H1 (cell line): ENCODE measurements around the gene CAMKMT. TPM values are rescaled to one million over a fixed set of nuclear protein-coding genes. Genes with fewer than 3 reads are reported as not detected.

Experiments
- CTCF ChIA-PET: fragments of 300-600 bp; sonication (Branson Sonifier 250); formaldehyde crosslinking; loops from one replicate; lab custom pipeline; 2021; ENCODE audit not compliant: partially characterized antibody; lab: Charles Lee
- POLR2A ChIA-PET: fragments of 300-600 bp; sonication (Branson Sonifier 250); formaldehyde crosslinking; loops from one replicate; lab custom pipeline; 2021; ENCODE audit warnings: inconsistent platforms; ENCODE audit not compliant: partially characterized antibody; lab: Charles Lee
- DNase-seq, 2 experiments: peaks; one replicate each; pipeline versions ENCODE4 v3.0.0 to v3.0.0-alpha.2; 2010 to 2022; ENCODE audit warnings: low spot score in 2 of 2, low read depth in 1 of 2, mixed read lengths in 1 of 2
- FAIRE-seq: peaks from 2 replicates; lab custom pipeline; 2011; peaks lifted over from hg19 to GRCh38; lab: Jason Lieb, UNC
- H2AFZ ChIP-seq: 2 replicates; pipeline ENCODE4 v1.8.1; 2012; ENCODE audit warnings: low read length, inconsistent platforms
- H2AK5ac ChIP-seq: 2 replicates; pipeline ENCODE4 v1.6.1; 2013; ENCODE audit warnings: low read depth, low read length
- H2BK120ac ChIP-seq: replicated peaks from 2 replicates; pipeline ENCODE3; 2013; ENCODE audit warnings: low read depth, low read length, inconsistent platforms
- H2BK12ac ChIP-seq: 2 replicates; pipeline ENCODE4 v1.6.1; 2013; ENCODE audit warnings: low read depth, low read length
- H2BK15ac ChIP-seq: 2 replicates; pipeline ENCODE4 v1.6.1; 2013; ENCODE audit warnings: low read length
- H2BK20ac ChIP-seq: 2 replicates; pipeline ENCODE4 v1.6.1; 2013; ENCODE audit warnings: low read length
- H2BK5ac ChIP-seq: 2 replicates; pipeline ENCODE4 v1.6.1; 2013; ENCODE audit warnings: low read depth, low read length
- H3K14ac ChIP-seq: 2 replicates; pipeline ENCODE4 v1.6.1; 2013; ENCODE audit warnings: inconsistent platforms; ENCODE audit not compliant: insufficient read length
- H3K18ac ChIP-seq: 2 replicates; pipeline ENCODE4 v1.6.1; 2013; ENCODE audit warnings: low read length; ENCODE audit errors: extremely low read depth
- H3K23ac ChIP-seq: 2 replicates; pipeline ENCODE4 v1.6.1; 2013; ENCODE audit warnings: inconsistent platforms; ENCODE audit not compliant: insufficient read length
- H3K23me2 ChIP-seq: 2 replicates; pipeline ENCODE4 v1.6.1; 2013; ENCODE audit warnings: low read depth, low read length
- H3K27ac ChIP-seq: 2 replicates; pipeline ENCODE4 v1.6.1; 2011; ENCODE audit warnings: low read depth, low read length, inconsistent platforms
- H3K27me3 ChIP-seq, 4 experiments: replicated peaks in 1 of 4; 1 replicate in 1 of 4; 2 replicates in 3 of 4; pipeline versions ENCODE4 v1.6.1 to v1.8.1; 2011 to 2013; ENCODE audit warnings: low read length in 3 of 4, mild to moderate bottlenecking in 3 of 4, inconsistent platforms in 2 of 4, mixed read lengths in 2 of 4, moderate library complexity in 1 of 4; ENCODE audit not compliant: control insufficient read depth in 3 of 4, insufficient read depth in 3 of 4; ENCODE audit errors: extremely low read depth in 1 of 4
- H3K36me3 ChIP-seq, 4 experiments: 2 replicates each; pipeline versions ENCODE4 v1.6.1 to v1.8.1; 2011 to 2013; ENCODE audit warnings: mild to moderate bottlenecking in 4 of 4, low read length in 3 of 4, moderate library complexity in 2 of 4, control low read depth in 1 of 4, inconsistent platforms in 1 of 4; ENCODE audit not compliant: insufficient read depth in 4 of 4, control insufficient read depth in 2 of 4
- H3K4ac ChIP-seq: replicated peaks from 2 replicates; pipeline ENCODE3; 2013; ENCODE audit warnings: low read length, low read depth, mixed read lengths, inconsistent platforms; ENCODE audit not compliant: insufficient read length
- H3K4me1 ChIP-seq, 4 experiments: replicated peaks in 1 of 4; 1 replicate in 1 of 4; 2 replicates in 3 of 4; pipeline versions ENCODE4 v1.6.1 to v1.8.1; 2011 to 2013; ENCODE audit warnings: low read length in 3 of 4, inconsistent platforms in 2 of 4, mixed read lengths in 1 of 4; ENCODE audit not compliant: insufficient read depth in 4 of 4, control insufficient read depth in 3 of 4
- H3K4me2 ChIP-seq, 2 experiments: 2 replicates each; pipeline versions ENCODE4 v1.6.1 to v1.8.1; 2011 to 2013; ENCODE audit warnings: low read depth in 2 of 2, low read length in 2 of 2, control low read depth in 1 of 2, inconsistent platforms in 1 of 2, mild to moderate bottlenecking in 1 of 2; ENCODE audit not compliant: insufficient read depth in 1 of 2
- H3K4me3 ChIP-seq, 4 experiments: fragments of 200-600, 300-600 bp in 1 of 4; sonication (generic), shearing (Covaris generic), sonication (Bioruptor Twin) in 1 of 4; 2 replicates each; pipeline versions ENCODE4 v1.5.1 to v1.8.1; 2011 to 2016; ENCODE audit warnings: low read length in 4 of 4, low read depth in 3 of 4, control low read depth in 2 of 4, inconsistent platforms in 2 of 4, mild to moderate bottlenecking in 2 of 4, mixed read lengths in 1 of 4, moderate library complexity in 1 of 4; ENCODE audit not compliant: insufficient read depth in 2 of 4; ENCODE audit errors: extremely low read depth in 1 of 4
- H3K56ac ChIP-seq: replicated peaks from 2 replicates; pipeline ENCODE3; 2013; ENCODE audit warnings: low read depth, mild to moderate bottlenecking, mixed read lengths, low read length, inconsistent platforms; ENCODE audit not compliant: insufficient read length
- H3K79me1 ChIP-seq: 2 replicates; pipeline ENCODE4 v1.6.1; 2013; ENCODE audit warnings: low read depth, low read length, control low read depth
- H3K79me2 ChIP-seq, 2 experiments: 2 replicates each; pipeline versions ENCODE4 v1.6.1 to v1.8.1; 2012 to 2013; ENCODE audit warnings: low read length in 2 of 2, mild to moderate bottlenecking in 2 of 2, inconsistent platforms in 1 of 2; ENCODE audit not compliant: insufficient read depth in 2 of 2, control insufficient read depth in 1 of 2
- H3K9ac ChIP-seq, 4 experiments: replicated peaks in 1 of 4; 1 replicate in 1 of 4; 2 replicates in 3 of 4; pipeline versions ENCODE4 v1.6.1 to v1.8.1; 2011 to 2013; ENCODE audit warnings: low read depth in 3 of 4, low read length in 3 of 4, control low read depth in 2 of 4, mild to moderate bottlenecking in 2 of 4, moderate library complexity in 2 of 4, inconsistent platforms in 1 of 4; ENCODE audit errors: extremely low read depth in 1 of 4
- H3K9me3 ChIP-seq, 2 experiments: 2 replicates each; pipeline versions ENCODE4 v1.6.1 to v1.8.1; 2012 to 2013; ENCODE audit warnings: mild to moderate bottlenecking in 2 of 2, moderate library complexity in 2 of 2, control low read depth in 1 of 2, inconsistent platforms in 1 of 2, low read depth in 1 of 2, low read length in 1 of 2, mixed read lengths in 1 of 2; ENCODE audit not compliant: insufficient read depth in 2 of 2
- H4K20me1 ChIP-seq, 2 experiments: replicated peaks in 1 of 2; 2 replicates each; pipeline versions ENCODE3 to v1.8.1; 2011 to 2013; ENCODE audit warnings: inconsistent platforms in 2 of 2, low read length in 2 of 2, mild to moderate bottlenecking in 1 of 2; ENCODE audit not compliant: insufficient read depth in 2 of 2, control insufficient read depth in 1 of 2
- H4K5ac ChIP-seq: 2 replicates; pipeline ENCODE4 v1.6.1; 2013; ENCODE audit warnings: low read length, low read depth, mixed read lengths, inconsistent platforms; ENCODE audit not compliant: insufficient read length
- H4K8ac ChIP-seq: 2 replicates; pipeline ENCODE4 v1.8.0; 2013; ENCODE audit warnings: mild to moderate bottlenecking, moderate library complexity, low read length, inconsistent platforms; ENCODE audit not compliant: insufficient read depth; ENCODE audit errors: extremely low read depth
- H4K91ac ChIP-seq: replicated peaks from 2 replicates; pipeline ENCODE3; 2013; ENCODE audit warnings: low read length, mixed read lengths, inconsistent platforms; ENCODE audit not compliant: insufficient read length
- ATF3 ChIP-seq: IDR thresholded peaks from 2 replicates; pipeline ENCODE4 v1.6.1; 2011; ENCODE audit warnings: low read depth, mild to moderate bottlenecking, low read length; ENCODE audit not compliant: insufficient read depth
- BCL11A ChIP-seq, 2 experiments: IDR thresholded peaks; one replicate each; pipeline ENCODE4 v1.6.1; 2011; ENCODE audit warnings: low read depth in 2 of 2, low read length in 2 of 2, mild to moderate bottlenecking in 2 of 2
- CEBPB ChIP-seq: IDR thresholded peaks from 2 replicates; pipeline ENCODE4 v1.6.1; 2012; ENCODE audit warnings: low read depth, low read length
- CREB1 ChIP-seq: IDR thresholded peaks from 2 replicates; pipeline ENCODE4 v1.6.1; 2012; ENCODE audit warnings: inconsistent platforms
- HDAC2 ChIP-seq, 2 experiments: fragments of 300-600 bp in 1 of 2; sonication (generic) in 1 of 2; IDR thresholded peaks; 2 replicates each; pipeline ENCODE4 v1.6.1; 2011 to 2012; ENCODE audit warnings: low read depth in 2 of 2, low read length in 2 of 2, mild to moderate bottlenecking in 2 of 2, moderate library complexity in 2 of 2, borderline replicate concordance in 1 of 2, inconsistent platforms in 1 of 2
- HDAC6 ChIP-seq: IDR thresholded peaks from one replicate; pipeline ENCODE4 v1.7.1; 2012; ENCODE audit warnings: low read depth, mild to moderate bottlenecking, inconsistent platforms, low read length, moderate library complexity
- JUN ChIP-seq: IDR thresholded peaks from 2 replicates; pipeline ENCODE4 v1.6.1; 2011; ENCODE audit warnings: low read depth, mild to moderate bottlenecking, improper control_type of control experiment, low read length
- MAX ChIP-seq: IDR thresholded peaks from 2 replicates; pipeline ENCODE4 v1.6.1; 2012; ENCODE audit warnings: inconsistent platforms
- POLR2A ChIP-seq, 2 experiments: IDR thresholded peaks; 1 replicate in 1 of 2; 2 replicates in 1 of 2; pipeline ENCODE4 v1.6.1; 2011; ENCODE audit warnings: low read depth in 2 of 2, low read length in 2 of 2, mild to moderate bottlenecking in 2 of 2; ENCODE audit errors: control extremely low read depth in 1 of 2
- POLR2AphosphoS5 ChIP-seq: IDR thresholded peaks from 2 replicates; pipeline ENCODE4 v1.6.1; 2011; ENCODE audit warnings: low read depth, low read length
- RBBP5 ChIP-seq: IDR thresholded peaks from 2 replicates; pipeline ENCODE4 v1.7.1; 2012; ENCODE audit warnings: low read depth, mild to moderate bottlenecking, inconsistent platforms, low read length, moderate library complexity, borderline replicate concordance
- SIX5 ChIP-seq: IDR thresholded peaks from 2 replicates; pipeline ENCODE4 v1.6.1; 2011; ENCODE audit warnings: mild to moderate bottlenecking, low read depth, low read length
- SP4 ChIP-seq: IDR thresholded peaks from 2 replicates; pipeline ENCODE4 v1.6.1; 2012; ENCODE audit warnings: low read length, inconsistent platforms
- WGBS, 2 experiments: shearing (Covaris generic) in 1 of 2; methylation state at CpG; one replicate each; pipeline versions ENCODE4 v1.1.6 to v1.1.7; 2013 to 2015; ENCODE audit warnings: low lambda C conversion rate in 2 of 2, mixed read lengths in 2 of 2, inconsistent platforms in 1 of 2, low coverage in 1 of 2, missing lambda C conversion rate in 1 of 2; ENCODE audit not compliant: insufficient replicate concordance in 2 of 2, insufficient coverage in 1 of 2, insufficient read length in 1 of 2; ENCODE audit errors: extremely low coverage in 1 of 2, missing lambda C conversion rate in 1 of 2; 5-methylcytosine and 5-hydroxymethylcytosine counted together
- polyA plus RNA-seq, 7 experiments: library from polyadenylated mRNA; depleted of rRNA in 3 of 7; stranded (reverse) in 5 of 7; unstranded in 2 of 7; fragments of >200 nt in 5 of 7; fragments of 200-250 nt in 2 of 7; gene quantifications; 1 replicate in 5 of 7; 2 replicates in 1 of 7; 4 replicates in 1 of 7; pipeline versions ENCODE4 v1.2.1 to v1.2.3, GENCODE V29; 2011 to 2013; ENCODE audit warnings: missing spikeins in 2 of 7, mixed read lengths in 2 of 7
- total RNA-seq: library from RNA; stranded (reverse); fragmentation: NEBNext Ultra II Directional; extraction: Animal tissue kit (Norgen Biotek cat#: 25700); gene quantifications from 2 replicates; pipeline ENCODE4 v1.2.1, GENCODE V29; 2021

The CAMKMT gene
- total and polyA plus RNA-seq, 2 of the 8 experiments (the other 6 are each of a cell fraction or from before 2014, with no cell fraction given) = 14.7 to 22.4 TPM

GRCh38 chr2:44691174-44691785, 329.5 kb downstream of the CAMKMT start:
- H2BK12ac ChIP-seq = no peak overlapping the region
- H3K9ac ChIP-seq = no peak overlapping the region
- no peak overlapping the region for H3K4me2 ChIP-seq
- H2BK15ac ChIP-seq = no peak overlapping the region
- no peak overlapping the region for H3K4me3 ChIP-seq
- H3K36me3 ChIP-seq = no peaks in the 10 kb centered on the region
- ChIA-PET POLR2A (no interaction called here), CTCF (interaction anchor here (0.6 to 1.3 kb wide), 3 partner anchors 10 to 212 kb away, joined by 3 read pairs; no protein-coding TSS in a partner anchor)
- H4K5ac ChIP-seq = no peak overlapping the region
- H3K27ac ChIP-seq = no peak overlapping the region
- H4K20me1 ChIP-seq = no peaks in the 10 kb centered on the region
- no peaks in the 10 kb centered on the region for H3K23me2 ChIP-seq
- no peak overlapping the region for H2AFZ ChIP-seq
- H2BK20ac ChIP-seq = no peak overlapping the region
- no peak overlapping the region for H3K4ac ChIP-seq
- H3K23ac ChIP-seq = no peak overlapping the region
- H3K79me2 ChIP-seq = no peaks in the 10 kb centered on the region
- H3K4me1 ChIP-seq = no peaks in the 10 kb centered on the region
- no peak overlapping the region for H2AK5ac ChIP-seq
- no peak overlapping the region for H4K91ac ChIP-seq
- H3K9me3 ChIP-seq = no peaks in the 10 kb centered on the region
- no peak overlapping the region for H2BK120ac ChIP-seq
- 88% methylated on average over 10 of the region's 10 CpGs; no CpG with 5 or more reads in 1 of the 2 experiments for WGBS, 2 experiments
- H3K27me3 ChIP-seq = no peaks in the 10 kb centered on the region
- no peak overlapping the region for H3K14ac ChIP-seq
- no peak overlapping the region for H4K8ac ChIP-seq
- DNase-seq (no peak), FAIRE-seq (no peak)
- no peak overlapping the region for H3K56ac ChIP-seq
- no peak overlapping the region for H3K18ac ChIP-seq
- no peak overlapping the region for H2BK5ac ChIP-seq
- no peaks in the 10 kb centered on the region for H3K79me1 ChIP-seq
- no peak for TF ChIP-seq SIX5
- no peak for TF ChIP-seq BCL11A (IDR thresholded peaks at IDR 0.05; ENCODE audit: low read depth in 2 of 2, low read length in 2 of 2)
- TF ChIP-seq POLR2AphosphoS5 = no peak
- no peak for TF ChIP-seq CREB1
- TF ChIP-seq POLR2A (IDR thresholded peaks at IDR 0.05; ENCODE audit: control extremely low read depth in 1 of 2, low read depth in 2 of 2, low read length in 2 of 2) = no peak
- TF ChIP-seq SP4 = no peak
- TF ChIP-seq ATF3 = no peak
- no peak for TF ChIP-seq JUN
- TF ChIP-seq CEBPB = no peak
- no peak for TF ChIP-seq HDAC2 (IDR thresholded peaks at IDR 0.05; ENCODE audit: borderline replicate concordance in 1 of 2, low read depth in 2 of 2, low read length in 2 of 2)
- no peak for TF ChIP-seq MAX
- no peak for TF ChIP-seq RBBP5
- no peak for TF ChIP-seq HDAC6
